SK-N-SH (cell line): Measurements from ENCODE around the gene DXO. TPM values are rescaled to one million over a fixed set of nuclear protein-coding genes. Genes with fewer than 3 reads are reported as not detected.

Source experiments
- CTCF ChIA-PET: fragments of 300-600, 350-600 bp; formaldehyde crosslinking; extraction: SDS; loops from one replicate; lab custom pipeline; 2021; lab: Yijun Ruan, JAX
- POLR2A ChIA-PET: fragments of 350-600 bp; sonication (Branson Sonifier 250); formaldehyde crosslinking; extraction: SDS; loops from one replicate; lab custom pipeline; 2020; ENCODE audit warnings: antibody characterized with exemption, inconsistent platforms; lab: Yijun Ruan, JAX
- DNase-seq: peaks from one replicate; pipeline ENCODE4 v3.0.0; 2012
- H2AFZ ChIP-seq: fragments of 200-600 bp; sonication (generic); 2 replicates; pipeline ENCODE4 v1.8.1; 2016; ENCODE audit warnings: antibody characterized with exemption, mild to moderate bottlenecking, low read depth
- H3F3A ChIP-seq: fragments of 200-600 bp; sonication (generic); replicated peaks from 2 replicates; pipeline ENCODE3; 2016; ENCODE audit warnings: antibody characterized with exemption, mild to moderate bottlenecking; ENCODE audit not compliant: insufficient read depth
- H3K27ac ChIP-seq, 2 experiments: fragments of 200-500 bp in 1 of 2; fragments of 200-600 bp in 1 of 2; sonication (Bioruptor generic) in 1 of 2; sonication (generic), shearing (Covaris generic) in 1 of 2; 2 replicates each; pipeline versions ENCODE4 v1.5.1 to v1.6.1; 2014 to 2016; ENCODE audit warnings: low read depth in 2 of 2, inconsistent platforms in 1 of 2, low read length in 1 of 2, mild to moderate bottlenecking in 1 of 2, mixed read lengths in 1 of 2
- H3K27me3 ChIP-seq: fragments of 200-600 bp; sonication (generic), shearing (Covaris generic); 2 replicates; pipeline ENCODE4 v1.6.1; 2016; ENCODE audit warnings: mixed run types; ENCODE audit not compliant: insufficient read depth
- H3K36me3 ChIP-seq, 2 experiments: fragments of 200-500 bp in 1 of 2; fragments of 200-600 bp in 1 of 2; sonication (Bioruptor generic) in 1 of 2; sonication (generic) in 1 of 2; replicated peaks in 1 of 2; 2 replicates each; pipeline versions ENCODE3 to v1.5.1; 2014 to 2016; ENCODE audit warnings: low read length in 1 of 2, mild to moderate bottlenecking in 1 of 2; ENCODE audit not compliant: insufficient read depth in 2 of 2, control insufficient read depth in 1 of 2
- H3K4me1 ChIP-seq, 2 experiments: fragments of 200-500 bp in 1 of 2; fragments of 200-600 bp in 1 of 2; sonication (Bioruptor generic) in 1 of 2; sonication (generic), shearing (Covaris generic) in 1 of 2; 2 replicates each; pipeline versions ENCODE4 v1.5.1 to v1.6.1; 2014 to 2016; ENCODE audit warnings: low read depth in 1 of 2, low read length in 1 of 2, mixed run types in 1 of 2; ENCODE audit not compliant: insufficient read depth in 2 of 2, control insufficient read depth in 1 of 2
- H3K4me2 ChIP-seq: fragments of 200-600 bp; sonication (generic), shearing (Covaris generic); 2 replicates; pipeline ENCODE4 v1.6.1; 2017; ENCODE audit warnings: mixed run types
- H3K4me3 ChIP-seq, 2 experiments: fragments of 200-500 bp in 1 of 2; fragments of 200-600 bp in 1 of 2; sonication (Bioruptor generic) in 1 of 2; sonication (generic), shearing (Covaris generic) in 1 of 2; 2 replicates each; pipeline versions ENCODE4 v1.5.1 to v1.8.1; 2014 to 2016; ENCODE audit warnings: low read depth in 2 of 2, inconsistent platforms in 1 of 2, low read length in 1 of 2, mild to moderate bottlenecking in 1 of 2, mixed read lengths in 1 of 2, moderate library complexity in 1 of 2
- H3K79me2 ChIP-seq: fragments of 200-600 bp; sonication (generic); 2 replicates; pipeline ENCODE4 v1.8.1; 2017; ENCODE audit warnings: mild to moderate bottlenecking; ENCODE audit not compliant: insufficient read depth
- H3K9ac ChIP-seq: fragments of 200-600 bp; sonication (generic); 2 replicates; pipeline ENCODE4 v1.6.1; 2017; ENCODE audit warnings: mixed run types
- H3K9me2 ChIP-seq: fragments of 200-600 bp; sonication (generic); 2 replicates; pipeline ENCODE4 v1.6.1; 2017; ENCODE audit warnings: mixed run types
- H3K9me3 ChIP-seq: fragments of 200-600 bp; sonication (generic); 2 replicates; pipeline ENCODE4 v1.6.1; 2017; ENCODE audit warnings: mixed run types, mild to moderate bottlenecking, moderate library complexity
- H4K20me1 ChIP-seq: fragments of 200-600 bp; sonication (generic); 2 replicates; pipeline ENCODE4 v1.6.1; 2017; ENCODE audit warnings: mild to moderate bottlenecking, mixed run types; ENCODE audit not compliant: insufficient read depth
- CTCF ChIP-seq: fragments of 200-600 bp; sonication (generic); IDR thresholded peaks from 2 replicates; pipeline ENCODE4 v1.6.1; 2017; ENCODE audit warnings: antibody characterized with exemption, mild to moderate bottlenecking, moderate library complexity
- ELF1 ChIP-seq: IDR thresholded peaks from 2 replicates; pipeline ENCODE4 v1.4.0; 2012
- EP300 ChIP-seq, 2 experiments: IDR thresholded peaks; 2 replicates each; pipeline versions ENCODE4 v1.4.0 to v1.6.1; 2012; ENCODE audit warnings: borderline replicate concordance in 1 of 2, low read depth in 1 of 2, low read length in 1 of 2
- EZH2phosphoT487 ChIP-seq: fragments of 200-600 bp; sonication (generic); IDR thresholded peaks from 2 replicates; pipeline ENCODE4 v1.6.1; 2017; ENCODE audit warnings: low read depth, mixed run types, mild to moderate bottlenecking, antibody characterized with exemption, moderate library complexity, borderline replicate concordance
- FOXM1 ChIP-seq: IDR thresholded peaks from 2 replicates; pipeline ENCODE4 v1.4.0; 2012; ENCODE audit warnings: low read depth, mild to moderate bottlenecking
- IRF3 ChIP-seq: fragments of 150-350 bp; IDR thresholded peaks from 2 replicates; pipeline ENCODE4 v1.6.1; 2016; ENCODE audit warnings: mild to moderate bottlenecking, low read depth, low read length
- JUND ChIP-seq: IDR thresholded peaks from 2 replicates; pipeline ENCODE4 v1.4.0; 2012
- MAX ChIP-seq: IDR thresholded peaks from 2 replicates; pipeline ENCODE4 v1.4.0; 2012; ENCODE audit warnings: low read depth
- MEF2A ChIP-seq: IDR thresholded peaks from 2 replicates; pipeline ENCODE4 v1.4.0; 2012; ENCODE audit warnings: low read depth, borderline replicate concordance
- PBX3 ChIP-seq: IDR thresholded peaks from 2 replicates; pipeline ENCODE4; 2012
- SMC3 ChIP-seq: IDR thresholded peaks from 2 replicates; pipeline ENCODE4 v1.6.1; 2012; ENCODE audit warnings: low read depth, low read length, improper control_type of control experiment
- TAF1 ChIP-seq: IDR thresholded peaks from 2 replicates; pipeline ENCODE4 v1.6.1; 2012; ENCODE audit warnings: low read depth, mild to moderate bottlenecking, low read length, moderate library complexity, borderline replicate concordance
- TEAD4 ChIP-seq: IDR thresholded peaks from 2 replicates; pipeline ENCODE4 v1.4.0; 2012; ENCODE audit warnings: mild to moderate bottlenecking, borderline replicate concordance; ENCODE audit not compliant: insufficient read depth
- USF2 ChIP-seq: fragments of 150-350 bp; IDR thresholded peaks from 2 replicates; pipeline ENCODE4 v1.6.1; 2017; ENCODE audit warnings: antibody characterized with exemption, low read length, low read depth, borderline replicate concordance
- YY1 ChIP-seq: IDR thresholded peaks from 2 replicates; pipeline ENCODE4 v1.4.0; 2012; ENCODE audit warnings: low read depth, mild to moderate bottlenecking
- WGBS: methylation state at CpG from one replicate; pipeline ENCODE4 v1.1.6; 2017; ENCODE audit warnings: low lambda C conversion rate; 5-methylcytosine and 5-hydroxymethylcytosine counted together
- polyA plus RNA-seq, 3 experiments: library from polyadenylated mRNA; depleted of rRNA; stranded (reverse); fragments of >200 nt; gene quantifications; 2 replicates each; pipeline ENCODE4 v1.2.3, GENCODE V29; 2012

DXO gene
- polyA plus RNA-seq, 1 of the 3 experiments (the other 2 are of a cell fraction) = 25.3 TPM

- ChIA-PET CTCF (interaction anchor here (1.0 kb wide), 1 partner anchor 12 kb away, joined by 7 read pairs; no protein-coding TSS in a partner anchor), POLR2A (no interaction called here)
- no peak overlapping the region for H3K27ac ChIP-seq
- DNase-seq = no peak
- no peaks in the 10 kb centered on the region for H3F3A ChIP-seq
- TF ChIP-seq ELF1 (no peak), YY1 (no peak), EP300 (IDR thresholded peaks at IDR 0.05; ENCODE audit: borderline replicate concordance in 1 of 2, low read depth in 1 of 2, low read length in 1 of 2) (no peak), PBX3 (no peak), MAX (no peak), FOXM1 (no peak), EZH2phosphoT487 (no peak), CTCF (no peak), TAF1 (no peak), IRF3 (no peak), USF2 (no peak), MEF2A (no peak), SMC3 (no peak), TEAD4 (no peak), JUND (no peak)
- H3K36me3 ChIP-seq = peaks cover 36 to 83% of the 10 kb centered on the region in 2 experiments
- H3K4me3 ChIP-seq = no peak overlapping the region
- no peak overlapping the region for H3K4me2 ChIP-seq
- no peaks in the 10 kb centered on the region for H3K27me3 ChIP-seq
- no peaks in the 10 kb centered on the region for H4K20me1 ChIP-seq
- no peak overlapping the region for H3K9ac ChIP-seq
- WGBS = 95% methylated on average over 19 of the region's 19 CpGs
- H3K9me2 ChIP-seq = no peaks in the 10 kb centered on the region
- no peak overlapping the region for H2AFZ ChIP-seq
- no peaks in the 10 kb centered on the region for H3K9me3 ChIP-seq
- H3K4me1 ChIP-seq = peaks cover 0 to 11% of the 10 kb centered on the region in 2 experiments; a peak in 2 of 4 replicates
- H3K79me2 ChIP-seq = peaks cover 21% of the 10 kb centered on the region
Measured at GRCh38 chr6:31963921-31964320, 8.0 kb downstream of the DXO start.
